Measurements from ENCODE around the gene RP9.
A peak's percentile ranks its signal among the peaks of the same experiment; 100 is the strongest.

The RP9 gene, protein sequence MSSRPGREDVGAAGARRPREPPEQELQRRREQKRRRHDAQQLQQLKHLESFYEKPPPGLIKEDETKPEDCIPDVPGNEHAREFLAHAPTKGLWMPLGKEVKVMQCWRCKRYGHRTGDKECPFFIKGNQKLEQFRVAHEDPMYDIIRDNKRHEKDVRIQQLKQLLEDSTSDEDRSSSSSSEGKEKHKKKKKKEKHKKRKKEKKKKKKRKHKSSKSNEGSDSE

DNA sequence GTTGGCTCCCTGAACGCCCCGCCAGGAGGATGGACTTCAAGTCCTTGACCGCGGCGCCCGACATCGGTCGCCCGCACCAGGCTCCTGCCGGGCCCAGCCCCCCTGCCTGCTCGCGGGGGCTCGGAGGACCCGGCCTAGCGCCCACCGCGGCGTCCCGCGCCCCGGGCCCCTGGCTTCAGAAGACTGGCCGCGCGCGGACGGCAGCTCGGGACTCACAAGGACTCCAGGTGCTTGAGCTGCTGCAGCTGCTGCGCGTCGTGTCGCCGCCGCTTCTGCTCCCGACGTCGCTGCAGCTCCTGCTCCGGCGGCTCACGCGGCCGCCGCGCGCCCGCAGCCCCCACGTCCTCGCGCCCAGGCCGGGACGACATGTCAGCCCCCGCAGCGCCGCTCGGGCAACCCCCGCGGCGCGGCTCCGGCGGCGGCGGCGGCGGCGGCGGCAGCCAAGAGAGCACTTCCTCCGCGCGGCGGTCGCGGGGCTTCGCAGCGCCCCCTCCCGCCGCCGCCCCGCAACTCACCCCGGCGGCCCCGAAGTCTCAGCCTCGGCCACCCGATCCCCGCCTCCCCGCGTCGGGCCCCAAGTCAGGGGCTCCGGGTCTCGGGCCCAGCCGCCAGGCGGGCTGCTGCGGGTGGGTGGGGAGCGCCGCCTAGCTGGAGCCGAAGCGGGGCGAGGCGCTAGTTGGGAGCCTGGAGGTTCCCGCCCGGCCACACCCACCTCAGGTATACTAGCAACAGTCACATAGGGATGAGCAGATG lies at the start of gene RP9:
Gene RP9, minus strand, starts transcription at position 400 of the 753 bp plus-strand sequence. Its CDS starts 32 bp downstream, at position 368.
- DNase-seq = peak; percentile 60

DNA sequence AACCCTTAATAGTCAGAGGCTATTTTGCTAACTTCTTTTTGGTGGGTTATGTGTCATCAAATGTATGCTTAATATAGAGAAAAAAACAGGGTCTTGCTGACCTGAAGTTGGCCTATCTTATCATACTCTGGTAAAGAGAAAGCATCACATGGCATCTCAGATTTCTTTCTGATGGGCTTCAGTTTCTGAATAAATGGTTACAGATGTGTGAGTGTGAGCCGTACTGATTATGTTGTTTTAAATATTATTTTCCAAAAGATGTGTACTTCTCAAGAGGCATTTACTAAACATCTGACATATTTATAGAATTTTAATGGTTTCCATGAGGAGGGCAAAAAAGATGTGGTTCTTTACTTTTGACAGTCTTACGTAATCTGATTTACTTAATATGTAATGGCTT lies 48.6 kb upstream of the RP9 start:
- no peak for DNase-seq

DNA sequence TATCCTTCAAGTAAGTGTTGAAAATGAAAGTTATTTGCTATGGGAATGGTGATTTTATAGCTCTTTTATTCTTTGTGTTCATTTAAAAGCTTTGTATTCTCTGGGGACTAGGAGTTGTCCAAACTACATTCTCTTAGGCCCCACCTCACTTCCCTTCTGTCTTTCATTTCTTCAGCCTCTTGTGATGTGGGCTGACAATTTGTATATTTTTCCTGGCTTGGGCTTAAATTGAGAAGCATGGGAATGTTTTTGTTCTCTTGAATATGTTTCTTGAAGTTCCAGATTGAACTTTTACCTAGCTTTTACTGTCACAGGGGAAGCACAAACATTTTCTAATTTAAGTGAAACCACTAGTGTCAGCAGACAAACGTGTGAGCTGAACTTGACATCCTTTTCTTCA lies 48.1 kb upstream of the RP9 start:
- no peak for DNase-seq

DNA sequence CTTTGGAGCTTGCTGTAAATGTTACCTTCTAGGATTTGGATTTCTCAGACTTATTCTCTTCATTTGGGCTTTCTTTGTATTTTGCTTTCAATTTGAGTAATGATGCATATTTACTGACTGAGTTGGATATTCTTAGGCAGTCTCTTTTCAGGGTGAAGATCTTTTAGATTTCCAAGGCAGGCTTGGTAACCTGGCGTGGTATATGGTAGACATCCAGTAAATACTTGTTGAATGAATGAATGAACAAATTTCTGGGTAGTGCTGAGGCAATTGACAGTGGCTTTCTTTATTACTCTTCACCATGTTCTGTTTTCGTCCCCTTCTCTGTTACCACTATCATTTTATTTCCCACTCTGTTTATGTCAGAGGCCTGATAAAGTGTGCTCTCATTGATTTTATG lies 47.2 kb upstream of the RP9 start:
- DNase-seq = no peak

DNA sequence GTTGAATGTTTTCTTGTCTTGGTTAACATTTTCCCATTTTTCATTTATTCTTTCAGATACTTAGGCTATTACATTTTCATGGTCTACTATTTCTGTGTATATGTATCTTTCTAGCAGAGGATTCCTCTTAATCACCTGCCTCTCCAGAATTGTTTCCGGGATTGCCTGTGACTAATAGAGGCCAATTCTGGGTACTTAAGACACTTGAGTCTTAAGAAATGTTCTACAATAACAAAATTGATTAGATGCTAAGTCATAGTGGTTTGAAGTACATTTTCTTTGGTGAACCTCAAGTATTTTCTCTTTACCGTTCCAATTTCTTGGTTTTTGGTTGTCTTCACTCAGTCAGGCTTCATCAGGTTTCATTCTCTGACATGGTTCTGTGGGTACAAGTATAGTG lies 46.6 kb upstream of the RP9 start:
- DNase-seq = no peak

DNA sequence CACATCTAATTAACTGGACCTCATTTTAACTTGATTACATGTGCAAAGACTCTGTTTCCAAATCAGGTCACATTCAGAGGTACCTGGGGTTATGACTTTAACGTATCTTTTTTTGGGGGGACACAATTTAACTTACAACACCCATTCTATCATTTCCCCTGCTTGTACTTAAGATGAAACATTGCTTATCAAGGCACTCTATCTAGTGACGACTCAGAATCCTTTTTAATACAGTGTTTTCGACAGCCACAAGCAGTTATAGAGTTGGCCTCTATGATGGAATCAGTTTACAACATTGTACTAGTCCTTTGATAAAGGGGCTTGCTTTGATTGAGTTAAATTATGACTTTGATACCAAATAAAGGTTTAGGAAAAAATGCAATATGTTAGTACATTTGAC lies 42.9 kb upstream of the RP9 start:
- DNase-seq = no peak

DNA sequence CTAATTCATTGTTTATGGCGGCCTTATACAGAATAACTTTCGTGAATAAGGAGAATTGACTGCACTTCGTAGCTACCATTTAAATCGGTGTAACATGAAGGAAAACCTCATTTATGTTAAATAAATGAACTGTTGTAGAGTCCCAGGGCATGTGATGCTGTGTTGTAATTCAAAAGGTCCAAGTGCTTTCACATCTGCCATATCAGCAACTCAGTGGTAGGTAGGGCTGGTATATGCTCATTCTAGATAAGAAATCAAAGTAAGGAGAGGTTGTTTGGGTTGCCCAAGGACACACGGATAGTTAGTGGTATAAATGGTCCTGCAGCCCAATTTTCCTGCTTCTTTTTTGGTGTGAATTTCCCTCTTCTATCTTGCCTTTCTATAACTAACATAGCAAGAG lies 36.0 kb upstream of the RP9 start:
- no peak for DNase-seq

DNA sequence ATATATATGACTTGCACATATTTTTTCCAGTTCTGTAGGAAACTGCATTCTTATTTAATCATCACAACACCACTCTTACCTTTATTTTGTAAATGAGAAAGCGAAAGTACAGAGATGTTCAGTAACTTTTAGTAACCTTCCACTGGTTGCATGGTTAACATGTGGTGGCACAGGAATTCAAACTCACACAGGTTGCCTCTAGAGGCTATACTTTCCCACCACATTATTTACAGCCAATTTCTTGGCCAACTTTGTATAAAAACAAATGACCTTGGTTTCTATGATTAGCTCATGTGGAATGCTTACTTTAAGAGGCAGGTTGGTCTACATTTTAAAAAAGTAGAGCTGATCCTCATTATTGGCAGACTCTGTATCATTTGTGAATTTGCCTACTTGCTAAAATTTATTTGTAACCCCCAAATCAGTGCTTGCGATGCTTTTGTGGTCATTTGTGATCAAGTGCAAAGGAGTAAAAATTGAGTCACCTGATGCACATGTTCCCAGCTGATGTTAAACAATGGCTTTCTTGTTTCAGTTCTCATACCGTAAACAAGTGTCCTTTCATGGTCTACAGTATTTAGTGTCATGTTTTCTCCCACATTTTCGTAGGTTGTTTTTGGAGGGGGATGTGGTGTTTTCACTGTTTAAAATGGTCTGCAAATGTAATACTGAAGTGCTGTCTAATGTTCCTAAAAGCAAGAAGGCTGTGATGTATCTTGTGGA lies 35.0 kb upstream of the RP9 start:
- no peak for DNase-seq

DNA sequence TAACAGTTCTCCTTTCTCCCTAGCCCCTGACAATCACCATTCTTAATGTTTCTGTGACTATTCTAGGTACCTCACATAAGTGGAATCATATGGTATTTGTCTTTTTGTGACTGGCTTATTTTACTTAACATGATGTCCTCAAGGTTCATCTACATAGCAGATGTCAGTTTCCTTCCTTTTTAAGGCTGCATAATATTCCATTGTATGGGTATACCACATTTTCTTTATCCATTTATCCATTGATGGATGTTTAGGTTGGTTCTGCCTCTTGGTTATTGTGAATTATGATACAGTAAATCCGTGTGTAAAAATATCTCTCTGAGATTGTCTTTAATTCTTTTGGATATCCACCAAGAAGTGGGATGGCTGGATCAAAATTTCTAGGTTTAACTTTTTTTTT lies 33.4 kb upstream of the RP9 start:
- DNase-seq = no peak

DNA sequence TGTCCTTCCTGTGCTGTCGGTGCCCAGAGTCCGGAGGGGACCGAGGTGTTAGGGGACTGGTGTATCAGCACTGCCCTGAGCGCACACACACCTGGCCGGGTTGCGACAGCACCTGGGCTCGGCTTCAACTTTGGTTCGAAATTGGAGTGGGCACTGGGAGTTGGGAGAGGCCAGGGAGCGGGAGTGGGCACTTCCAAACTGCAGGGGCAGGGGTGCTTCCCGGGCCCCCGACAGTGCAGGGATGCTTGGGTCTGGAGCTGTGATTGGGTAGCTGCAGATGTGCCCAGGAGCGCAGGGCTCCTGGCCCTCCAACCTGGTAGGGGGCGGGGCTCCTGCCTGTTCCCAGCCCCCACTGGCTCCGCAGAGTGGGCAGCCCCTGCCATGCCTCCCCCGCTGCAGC lies 27.9 kb upstream of the RP9 start:
- no peak for DNase-seq

DNA sequence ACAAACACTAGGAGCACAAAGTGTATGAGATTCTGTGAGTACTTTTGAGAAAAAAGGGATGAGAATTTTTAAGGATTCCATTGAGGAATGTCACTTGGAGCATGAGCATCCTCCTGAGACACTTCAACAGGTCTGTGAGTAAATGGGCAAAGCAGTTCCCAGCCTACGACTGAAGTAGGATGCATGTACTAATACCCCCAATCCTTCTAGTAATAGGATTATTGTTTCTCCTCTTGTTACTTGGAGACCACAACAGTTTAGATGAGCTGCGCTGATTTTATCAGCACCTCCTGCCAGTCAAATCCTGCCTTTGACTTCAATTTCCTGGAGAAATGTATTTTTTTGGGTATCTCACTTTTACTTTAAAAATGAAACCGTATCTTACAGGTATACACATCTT lies 21.0 kb upstream of the RP9 start:
- DNase-seq = no peak

DNA sequence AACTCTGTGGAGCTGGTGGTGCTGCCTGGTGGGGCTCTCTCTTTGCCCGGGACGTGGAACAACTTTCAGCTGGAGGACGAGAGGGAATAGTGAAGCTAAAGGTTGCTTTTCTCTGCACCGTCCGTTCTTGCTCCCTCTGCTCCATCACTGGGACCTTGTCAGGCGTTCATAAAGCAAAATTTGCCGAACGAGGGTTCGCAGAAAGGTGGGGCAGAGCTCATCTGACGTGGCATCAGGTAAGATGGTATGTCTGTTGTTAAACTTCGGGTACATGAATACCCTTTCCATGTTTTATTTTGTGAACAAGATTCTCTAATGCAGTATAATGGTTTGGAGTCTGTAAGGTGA lies 20.6 kb upstream of the RP9 start:
- DNase-seq = no peak

DNA sequence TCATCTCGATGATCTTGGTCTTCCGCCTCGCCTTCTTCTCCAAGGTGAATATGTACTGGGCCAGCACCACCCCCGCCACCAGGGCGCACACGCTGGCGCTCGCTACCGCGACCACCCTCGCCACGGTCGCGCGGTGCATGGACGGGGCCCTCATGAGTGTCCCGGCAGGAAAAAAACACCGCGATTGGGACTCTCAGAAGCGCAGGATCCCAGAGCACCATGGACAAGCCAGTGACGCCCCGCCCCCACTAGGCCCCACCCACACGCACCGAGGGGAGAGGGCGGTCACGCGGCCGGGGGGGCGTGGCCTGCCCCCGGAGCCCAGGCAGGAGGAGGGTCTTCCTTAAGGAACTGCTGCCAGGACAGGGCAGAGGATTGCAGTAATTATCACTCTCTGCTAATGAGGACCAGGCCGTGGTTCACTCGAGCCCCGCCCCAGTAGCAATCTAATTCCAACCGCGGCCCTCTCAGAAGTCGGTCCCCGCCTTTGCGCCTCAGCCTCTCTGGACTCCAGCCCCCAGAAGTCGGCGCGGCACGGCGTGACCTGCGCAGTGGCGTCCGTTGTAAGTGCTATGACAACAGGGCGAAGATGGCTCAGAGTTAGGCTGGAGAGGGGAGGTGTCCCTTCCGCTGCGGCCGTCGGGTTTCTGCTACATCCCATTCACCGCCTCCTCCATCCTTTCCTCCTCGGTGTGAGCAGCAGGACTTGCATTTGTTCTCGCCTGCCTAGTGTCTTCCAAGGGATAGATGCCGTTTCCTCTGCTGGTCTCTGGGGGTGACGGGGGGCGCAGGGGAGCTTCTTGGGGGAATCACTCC lies 20.0 kb upstream of the RP9 start, which contains the start of gene BBS9:
Gene BBS9, plus strand, starts transcription at position 575 of the 816 bp plus-strand sequence. CDS start 16,689 bp downstream, outside the sequence.
- DNase-seq = peak; percentile 98

DNA sequence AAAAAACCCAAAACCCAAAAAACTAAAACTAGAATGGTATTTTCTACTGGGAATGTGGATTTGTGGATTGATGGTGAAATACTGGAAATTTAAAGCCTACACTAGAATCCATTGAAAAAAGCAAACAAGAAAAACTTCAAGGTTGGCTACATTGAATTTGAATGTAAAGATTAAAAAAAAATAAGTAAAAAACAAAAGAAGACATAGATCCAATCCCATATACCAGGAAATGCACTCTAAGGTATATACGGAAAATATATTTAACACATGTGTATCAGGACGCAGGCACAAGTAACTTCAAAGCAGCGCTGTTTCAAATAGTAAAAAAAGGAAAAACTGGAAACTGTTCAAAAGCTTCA lies 19.4 kb upstream of the RP9 start:
- no peak for DNase-seq

DNA sequence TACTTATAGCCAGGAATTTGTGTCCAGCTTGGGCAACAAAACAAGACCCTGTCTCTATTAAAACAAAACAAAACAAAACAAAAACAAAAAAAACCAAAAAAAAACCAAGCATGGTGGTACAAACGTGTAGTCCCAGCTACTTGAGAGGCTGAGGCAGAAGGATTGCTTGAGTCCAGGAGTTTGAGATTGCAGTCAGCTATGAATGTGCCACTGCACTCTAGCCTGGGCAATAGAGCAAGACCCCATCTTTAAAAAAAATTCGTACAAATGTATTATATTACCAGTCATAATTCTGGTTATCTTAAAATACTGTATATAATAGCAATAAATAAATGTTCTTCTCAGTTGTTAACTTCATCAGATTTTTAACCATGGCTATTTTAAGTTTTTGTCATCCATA lies 17.9 kb upstream of the RP9 start:
- no peak for DNase-seq

DNA sequence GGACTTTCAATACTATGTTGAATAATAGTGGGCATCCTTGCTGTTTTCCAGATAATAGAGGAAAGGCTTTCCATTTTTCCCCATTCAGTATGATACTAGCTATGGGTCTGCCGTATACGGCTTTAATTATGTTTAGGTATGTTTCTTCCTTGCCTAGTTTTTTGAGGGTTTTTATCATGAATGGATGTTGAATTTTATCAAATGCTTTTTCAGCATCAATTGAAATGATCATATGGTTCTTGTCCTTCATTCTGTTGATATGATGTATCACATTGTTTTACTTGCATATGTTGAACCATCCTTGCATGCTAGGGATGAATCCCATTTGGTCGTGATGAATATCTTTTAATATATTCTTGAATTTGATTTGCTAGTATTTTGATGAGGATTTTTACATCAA lies 9.2 kb upstream of the RP9 start:
- DNase-seq = no peak

DNA sequence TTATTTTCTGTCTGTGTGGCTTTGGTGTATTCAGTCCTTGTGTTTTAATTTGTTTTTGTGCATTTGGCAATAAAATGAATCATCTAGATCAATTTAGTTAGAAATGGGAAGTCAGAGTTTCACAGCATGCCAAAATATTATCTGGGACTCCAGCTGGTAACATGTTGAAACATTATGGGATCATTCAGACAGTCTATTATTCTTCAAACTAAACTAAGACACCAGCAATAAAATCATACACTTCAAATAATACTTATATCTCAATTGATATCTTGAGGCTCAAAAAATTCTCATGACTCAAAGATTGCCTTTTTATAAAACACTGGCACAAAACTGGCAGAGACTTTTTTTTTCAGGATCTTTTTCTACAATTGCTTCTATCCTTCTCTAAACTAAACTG lies 5.8 kb upstream of the RP9 start:
- no peak for DNase-seq

DNA sequence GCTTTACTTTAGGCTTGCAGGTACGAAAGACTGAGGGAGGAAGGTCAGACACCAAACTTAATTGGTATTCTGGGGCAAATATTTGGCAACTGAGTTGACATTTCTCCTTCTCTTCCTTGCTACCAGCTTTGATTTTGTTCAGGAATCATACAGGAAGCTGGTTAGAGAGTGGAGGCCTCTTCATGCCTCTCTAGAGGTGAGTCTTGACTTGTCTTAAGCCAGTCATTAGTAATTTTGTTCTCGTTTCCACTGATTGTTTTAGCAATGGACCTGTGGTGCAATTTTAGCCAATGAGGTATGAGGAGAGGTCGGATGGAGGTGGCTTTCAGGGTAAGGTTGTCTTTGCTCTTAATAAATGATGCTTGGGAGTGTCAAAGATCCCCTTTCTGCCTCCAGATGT lies 2.4 kb upstream of the RP9 start:
- DNase-seq = no peak

DNA sequence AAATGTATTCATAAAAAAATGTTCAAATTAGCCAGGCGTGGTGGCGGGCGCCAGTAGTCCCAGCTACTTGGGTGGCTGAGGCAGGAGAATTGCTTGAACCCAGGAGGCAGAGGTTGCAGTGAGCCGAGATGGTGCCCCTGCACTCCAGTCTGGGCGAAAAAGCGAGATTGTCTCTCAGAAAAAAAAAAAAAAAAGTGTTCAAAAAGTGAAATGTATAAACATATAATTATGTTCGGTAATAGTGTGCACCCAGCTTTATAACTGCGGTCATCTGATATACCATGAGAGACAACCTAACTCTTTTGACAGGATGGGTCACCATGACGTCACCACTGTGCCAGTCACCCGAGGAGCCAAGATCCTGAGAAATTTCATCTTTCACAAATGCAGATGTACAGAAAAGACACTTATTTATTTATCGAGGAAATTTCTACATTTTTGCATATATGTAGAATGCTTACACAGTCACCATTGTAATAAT lies 594 bp upstream of the RP9 start:
- no peak for DNase-seq

DNA sequence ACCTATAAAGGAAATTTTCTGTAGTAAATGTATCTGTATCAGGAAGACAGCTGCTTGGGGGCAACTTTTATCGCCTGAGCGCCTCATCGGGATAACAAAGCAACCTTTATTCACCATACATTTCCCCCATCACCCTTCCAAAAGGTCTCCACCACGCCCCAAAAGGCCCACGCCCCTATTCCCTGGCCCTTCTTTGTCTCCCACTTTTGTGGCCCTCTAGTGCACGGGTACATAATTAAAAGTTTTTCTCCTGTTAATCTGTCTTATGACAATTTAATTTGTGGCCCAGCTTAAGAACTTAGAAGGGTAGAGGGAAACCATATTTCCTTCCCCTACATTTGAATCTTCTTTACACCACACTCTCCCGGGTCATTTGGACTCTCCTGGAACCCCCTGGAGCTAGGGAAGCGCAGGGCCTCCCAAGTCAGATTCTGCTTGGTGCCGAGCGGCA lies 625 bp downstream of the RP9 start:
- no peak for DNase-seq

DNA sequence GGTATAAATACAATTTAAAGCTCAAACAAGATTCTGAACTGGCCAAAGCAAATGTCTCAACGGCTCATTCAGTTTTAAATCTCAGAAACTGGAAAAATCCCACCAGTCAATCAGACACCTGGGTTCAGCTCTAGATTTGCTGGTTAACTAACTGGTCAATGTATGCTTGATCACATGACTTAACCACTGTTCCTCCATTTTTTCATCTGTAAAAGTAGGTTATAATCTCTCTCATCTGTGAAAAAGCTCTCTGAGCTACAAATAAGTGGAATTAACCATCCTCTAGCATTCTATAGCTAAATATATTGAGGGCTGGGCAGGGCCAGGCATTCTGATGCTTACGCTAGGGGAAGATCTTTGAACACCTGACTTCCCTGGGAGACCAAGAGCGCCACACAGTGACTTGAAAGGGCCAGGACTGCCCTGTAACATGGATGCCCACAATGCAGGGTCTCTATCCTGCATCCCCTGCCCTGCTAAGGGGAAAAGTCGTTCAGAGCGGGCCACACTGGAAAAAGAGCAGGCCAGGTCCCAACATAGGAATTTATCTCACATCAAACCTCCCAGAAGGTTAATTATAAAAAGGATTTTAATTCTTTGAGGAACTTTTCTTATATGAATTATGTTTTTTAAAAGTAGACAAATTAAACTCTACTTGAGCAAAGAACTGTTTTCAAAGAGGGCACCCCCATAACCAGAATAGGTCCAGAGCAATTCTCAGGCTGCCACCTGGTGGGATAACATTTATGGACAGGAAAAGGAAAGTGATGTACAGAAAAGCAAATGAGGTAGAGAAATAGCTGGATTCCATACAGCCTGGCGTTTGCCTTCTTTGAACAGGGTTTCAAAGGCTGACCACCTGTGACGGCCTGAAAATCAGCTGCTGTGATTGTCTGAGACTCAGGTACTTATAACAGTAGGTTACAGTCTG lies 1.8 kb downstream of the RP9 start:
- DNase-seq = no peak

DNA sequence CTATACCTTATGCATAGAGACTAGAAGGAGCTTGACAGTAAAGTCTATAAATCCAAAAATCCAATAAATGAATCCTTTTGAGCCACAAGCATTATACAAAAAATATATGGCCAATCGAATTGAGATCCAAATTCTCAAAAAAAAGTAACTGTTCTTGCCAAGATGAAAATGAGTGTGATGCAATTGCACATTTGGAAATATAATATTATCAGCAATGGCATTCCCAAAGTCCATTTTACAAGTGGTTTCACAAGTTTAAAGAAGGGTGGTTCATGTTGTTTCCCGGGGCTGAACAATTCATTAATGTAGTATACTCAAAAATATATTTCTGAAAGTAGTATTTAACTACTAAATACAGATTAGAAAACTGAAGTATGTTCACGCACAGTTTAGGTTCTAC lies 7.3 kb downstream of the RP9 start:
- no peak for DNase-seq

All from NCI-H1417 treated with DMSO at 0.1 percent for 48 hours (cell line).